Endothelial cell of umbilical vein (primary cell): Measurements from ENCODE around the gene PPTC7. TPM values are rescaled to one million over a fixed set of nuclear protein-coding genes. Genes with fewer than 3 reads are reported as not detected.

Experiments
- BruUV-seq: library from RNA; stranded (reverse); fragments of 400-500 nt; replicated peaks from 2 replicates; lab custom pipeline; 2021; lab: Mats Ljungman, UMichigan
- CTCF ChIA-PET: fragments of 300-600, 350-600 bp; sonication (Branson Sonifier 250); formaldehyde crosslinking; loops from one replicate; lab custom pipeline; 2021; ENCODE audit warnings: antibody characterized with exemption, inconsistent platforms; lab: Charles Lee
- POLR2A ChIA-PET: fragments of 300-600, 350-600 bp; sonication (Branson Sonifier 250); formaldehyde crosslinking; loops from one replicate; lab custom pipeline; 2021; ENCODE audit warnings: antibody characterized with exemption, inconsistent platforms; lab: Charles Lee
- DNase-seq: peaks from one replicate; pipeline ENCODE4 v3.0.0-alpha.2; 2011; ENCODE audit warnings: low read depth, low spot score
- FAIRE-seq: peaks from 2 replicates; lab custom pipeline; 2011; peaks lifted over from hg19 to GRCh38; lab: Jason Lieb, UNC
- H2AFZ ChIP-seq: 2 replicates; pipeline ENCODE4 v1.6.0; 2012; ENCODE audit warnings: low read depth, low read length, control low read depth, inconsistent platforms
- H3K27ac ChIP-seq: 2 replicates; pipeline ENCODE4 v1.5.1; 2011; ENCODE audit warnings: low read depth, mild to moderate bottlenecking, control low read depth, low read length, moderate library complexity; ENCODE audit not compliant: insufficient read depth
- H3K27me3 ChIP-seq, 2 experiments: 2 replicates each; pipeline versions ENCODE4 v1.6.0 to v1.6.1; 2011; ENCODE audit warnings: low read length in 2 of 2, mixed read lengths in 1 of 2; ENCODE audit not compliant: control insufficient read depth in 2 of 2, insufficient read depth in 2 of 2
- H3K36me3 ChIP-seq, 2 experiments: 2 replicates in 1 of 2; 3 replicates in 1 of 2; pipeline ENCODE4 v1.5.1; 2011; ENCODE audit warnings: low read length in 2 of 2, mild to moderate bottlenecking in 1 of 2, moderate library complexity in 1 of 2; ENCODE audit not compliant: control insufficient read depth in 2 of 2, insufficient read depth in 2 of 2; ENCODE audit errors: extremely low read depth in 1 of 2
- H3K4me1 ChIP-seq: 3 replicates; pipeline ENCODE4 v1.5.1; 2011; ENCODE audit warnings: mild to moderate bottlenecking, low read length; ENCODE audit not compliant: control insufficient read depth, insufficient read depth; ENCODE audit errors: extremely low read depth
- H3K4me2 ChIP-seq: 2 replicates; pipeline ENCODE4 v1.6.1; 2011; ENCODE audit warnings: low read length, control low read depth, mixed read lengths; ENCODE audit not compliant: insufficient read depth
- H3K4me3 ChIP-seq, 3 experiments: fragments of 200-600 bp in 1 of 3; sonication (generic), shearing (Covaris generic) in 1 of 3; replicated peaks in 1 of 3; 2 replicates each; pipeline ENCODE4 v1.5.1; 2011 to 2016; ENCODE audit warnings: control low read depth in 3 of 3, low read length in 3 of 3, mild to moderate bottlenecking in 2 of 3, inconsistent platforms in 1 of 3, low read depth in 1 of 3, moderate library complexity in 1 of 3; ENCODE audit not compliant: insufficient read depth in 1 of 3
- H3K79me2 ChIP-seq: 2 replicates; pipeline ENCODE4 v1.6.0; 2012; ENCODE audit warnings: low read length, inconsistent platforms; ENCODE audit not compliant: control insufficient read depth, insufficient read depth
- H3K9ac ChIP-seq: replicated peaks from 2 replicates; pipeline ENCODE3; 2011; ENCODE audit warnings: low read length, control low read depth; ENCODE audit not compliant: insufficient read depth; ENCODE audit errors: extremely low read depth
- H3K9me1 ChIP-seq: replicated peaks from 3 replicates; pipeline ENCODE4 v1.6.0; 2011; ENCODE audit warnings: mild to moderate bottlenecking, low read length; ENCODE audit not compliant: control insufficient read depth, insufficient read depth; ENCODE audit errors: extremely low read depth
- H3K9me3 ChIP-seq: replicated peaks from 2 replicates; pipeline ENCODE4 v1.5.1; 2012; ENCODE audit warnings: low read length, inconsistent platforms; ENCODE audit not compliant: control insufficient read depth, insufficient read depth
- H4K20me1 ChIP-seq: replicated peaks from 2 replicates; pipeline ENCODE3; 2011; ENCODE audit warnings: mild to moderate bottlenecking, low read length; ENCODE audit not compliant: control insufficient read depth, insufficient read depth; ENCODE audit errors: extremely low read depth
- EZH2 ChIP-seq: IDR thresholded peaks from 2 replicates; pipeline ENCODE4 v1.6.1; 2012; ENCODE audit warnings: borderline replicate concordance, low read depth, mild to moderate bottlenecking, moderate library complexity, low read length, inconsistent platforms; ENCODE audit not compliant: severe bottlenecking
- GATA2 ChIP-seq: IDR thresholded peaks from 2 replicates; pipeline ENCODE4 v1.7.0; 2011; ENCODE audit warnings: low read depth, mild to moderate bottlenecking, moderate library complexity, mixed read lengths, low read length; ENCODE audit not compliant: insufficient read length, insufficient read depth
- JUN ChIP-seq: IDR thresholded peaks from 2 replicates; pipeline ENCODE4 v1.6.1; 2011; ENCODE audit warnings: borderline replicate concordance, low read depth; ENCODE audit not compliant: insufficient read length, insufficient read depth
- MYC ChIP-seq: IDR thresholded peaks from one replicate; pipeline ENCODE4 v1.6.1; 2011; ENCODE audit warnings: mild to moderate bottlenecking, low read depth, low read length
- POLR2AphosphoS5 ChIP-seq: IDR thresholded peaks from 2 replicates; pipeline ENCODE4 v1.6.1; 2012; ENCODE audit warnings: low read depth, mild to moderate bottlenecking, control low read depth, low read length, moderate library complexity; ENCODE audit not compliant: insufficient read depth
- dilution Hi-C: fragments of 300-500 bp; cut with MboI; formaldehyde crosslinking; loops from one replicate; pipeline ENCODE4 v1.15.0; 2019; ENCODE audit warnings: low sequenced_read_pairs; ENCODE audit not compliant: extremely low pct_ligation_motif_present
- intact Hi-C: fragments of 100-400 bp; cut with micrococcal nuclease; formaldehyde crosslinking; loops from one replicate; pipeline ENCODE4 v1.10.0; 2022
- polyA plus RNA-seq, 4 experiments: library from polyadenylated mRNA; depleted of rRNA in 3 of 4; stranded (reverse) in 3 of 4; unstranded in 1 of 4; fragments of >200 nt; gene quantifications; 2 replicates each; pipeline versions ENCODE4 v1.2.1 to v1.2.3, GENCODE V29; 2011 to 2012; ENCODE audit warnings: missing spikeins in 1 of 4
- total RNA-seq: library from RNA; stranded (reverse); gene quantifications from 2 replicates; pipeline ENCODE4 v1.2.3, GENCODE V29; 2021
- TF ChIP-seq, protein P1 (sequence below), 2 donors: IDR thresholded peaks; 1 replicate in 1 of 2; 2 replicates in 1 of 2; pipeline ENCODE4 v1.5.1; 2011; ENCODE audit warnings: low read length in 2 of 2, mild to moderate bottlenecking in 2 of 2, moderate library complexity in 2 of 2, control low read depth in 1 of 2, inconsistent platforms in 1 of 2, low read depth in 1 of 2; ENCODE audit not compliant: insufficient read depth in 1 of 2; ENCODE audit errors: extremely low read depth in 1 of 2

Gene PPTC7
- total and polyA plus RNA-seq, 2 donors (not counting 3 experiments of a cell fraction or from before 2014, with no cell fraction given) = 8.4 to 15.2 TPM

DNA sequence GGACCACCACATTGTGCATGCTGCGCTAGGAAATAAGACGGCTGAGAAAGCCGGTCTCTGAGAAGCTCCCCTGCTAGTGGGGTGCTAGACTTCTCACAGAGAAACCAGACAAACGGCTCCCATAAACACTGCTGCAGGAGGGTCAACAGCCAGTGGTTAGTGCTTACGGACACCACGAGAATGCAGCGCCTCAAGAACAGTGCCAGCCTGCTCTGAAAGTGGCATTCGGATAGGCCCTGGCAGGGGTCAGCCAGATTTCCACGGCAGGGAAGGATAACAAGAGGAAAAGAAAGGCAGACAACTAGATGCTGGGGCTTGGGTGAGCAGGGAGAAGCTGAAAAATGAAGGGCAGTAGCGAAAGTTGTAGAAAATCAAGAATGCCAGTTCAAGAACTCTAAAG lies 26.4 kb downstream of the PPTC7 start:
- H3K9me1 ChIP-seq = no peaks in the 10 kb centered on the region

More for the DNA sequence above, 26.4 kb downstream of the PPTC7 start:
- TF ChIP-seq EZH2 = no peak
- TF ChIP-seq JUN = no peak
- TF ChIP-seq MYC = no peak
- TF ChIP-seq, protein P1, sequence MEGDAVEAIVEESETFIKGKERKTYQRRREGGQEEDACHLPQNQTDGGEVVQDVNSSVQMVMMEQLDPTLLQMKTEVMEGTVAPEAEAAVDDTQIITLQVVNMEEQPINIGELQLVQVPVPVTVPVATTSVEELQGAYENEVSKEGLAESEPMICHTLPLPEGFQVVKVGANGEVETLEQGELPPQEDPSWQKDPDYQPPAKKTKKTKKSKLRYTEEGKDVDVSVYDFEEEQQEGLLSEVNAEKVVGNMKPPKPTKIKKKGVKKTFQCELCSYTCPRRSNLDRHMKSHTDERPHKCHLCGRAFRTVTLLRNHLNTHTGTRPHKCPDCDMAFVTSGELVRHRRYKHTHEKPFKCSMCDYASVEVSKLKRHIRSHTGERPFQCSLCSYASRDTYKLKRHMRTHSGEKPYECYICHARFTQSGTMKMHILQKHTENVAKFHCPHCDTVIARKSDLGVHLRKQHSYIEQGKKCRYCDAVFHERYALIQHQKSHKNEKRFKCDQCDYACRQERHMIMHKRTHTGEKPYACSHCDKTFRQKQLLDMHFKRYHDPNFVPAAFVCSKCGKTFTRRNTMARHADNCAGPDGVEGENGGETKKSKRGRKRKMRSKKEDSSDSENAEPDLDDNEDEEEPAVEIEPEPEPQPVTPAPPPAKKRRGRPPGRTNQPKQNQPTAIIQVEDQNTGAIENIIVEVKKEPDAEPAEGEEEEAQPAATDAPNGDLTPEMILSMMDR (IDR thresholded peaks at IDR 0.05; ENCODE audit: extremely low read depth in 1 of 2, insufficient read depth in 1 of 2, low read depth in 1 of 2, low read length in 2 of 2) = no peak
- no peak for TF ChIP-seq GATA2
- TF ChIP-seq POLR2AphosphoS5 = no peak
- no peaks in the 10 kb centered on the region for H3K9me3 ChIP-seq
- H3K9ac ChIP-seq = no peak overlapping the region
- H3K36me3 ChIP-seq = no peaks in the 10 kb centered on the region
- FAIRE-seq = no peak
- dilution Hi-C loops = no loop called here
- H3K4me1 ChIP-seq = no peaks in the 10 kb centered on the region
- ChIA-PET CTCF (interaction anchor here (1.8 kb wide), 1 partner anchor 43 kb away, joined by 6 read pairs; no protein-coding TSS in a partner anchor), POLR2A (no interaction called here)
- intact Hi-C loops = no loop called here
- no peak for DNase-seq
- H2AFZ ChIP-seq = no peak overlapping the region
- no peaks in the 10 kb centered on the region for H3K27me3 ChIP-seq
- no peaks in the 10 kb centered on the region for H4K20me1 ChIP-seq
- H3K4me3 ChIP-seq = no peak overlapping the region
- no peak overlapping the region for H3K27ac ChIP-seq
- H3K4me2 ChIP-seq = no peak overlapping the region
- BruUV-seq = no TSS peak
- peaks cover 87% of the 10 kb centered on the region for H3K79me2 ChIP-seq
